Measurements from ENCODE around the gene NPR3.
"Not testable (repeated sequence)": the region's sequence is repeated elsewhere in the genome, so short reads cannot be mapped to it uniquely, and the experiment has no call there.

- TF ChIP-seq, protein P1, sequence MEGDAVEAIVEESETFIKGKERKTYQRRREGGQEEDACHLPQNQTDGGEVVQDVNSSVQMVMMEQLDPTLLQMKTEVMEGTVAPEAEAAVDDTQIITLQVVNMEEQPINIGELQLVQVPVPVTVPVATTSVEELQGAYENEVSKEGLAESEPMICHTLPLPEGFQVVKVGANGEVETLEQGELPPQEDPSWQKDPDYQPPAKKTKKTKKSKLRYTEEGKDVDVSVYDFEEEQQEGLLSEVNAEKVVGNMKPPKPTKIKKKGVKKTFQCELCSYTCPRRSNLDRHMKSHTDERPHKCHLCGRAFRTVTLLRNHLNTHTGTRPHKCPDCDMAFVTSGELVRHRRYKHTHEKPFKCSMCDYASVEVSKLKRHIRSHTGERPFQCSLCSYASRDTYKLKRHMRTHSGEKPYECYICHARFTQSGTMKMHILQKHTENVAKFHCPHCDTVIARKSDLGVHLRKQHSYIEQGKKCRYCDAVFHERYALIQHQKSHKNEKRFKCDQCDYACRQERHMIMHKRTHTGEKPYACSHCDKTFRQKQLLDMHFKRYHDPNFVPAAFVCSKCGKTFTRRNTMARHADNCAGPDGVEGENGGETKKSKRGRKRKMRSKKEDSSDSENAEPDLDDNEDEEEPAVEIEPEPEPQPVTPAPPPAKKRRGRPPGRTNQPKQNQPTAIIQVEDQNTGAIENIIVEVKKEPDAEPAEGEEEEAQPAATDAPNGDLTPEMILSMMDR (IDR thresholded peaks at IDR 0.05; ENCODE audit: control extremely low read depth in 1 of 3, insufficient read depth in 1 of 3, low read depth in 1 of 3, low read length in 3 of 3), result not testable (repeated sequence)
- TF ChIP-seq RFX5 (IDR thresholded peaks at IDR 0.05; ENCODE audit: borderline replicate concordance, low read depth, low read length); RAD21 (IDR thresholded peaks at IDR 0.05 in 1 of 2, conservative IDR thresholded peaks at IDR 0.05 in 1 of 2; ENCODE audit: low read depth in 2 of 2, low read length in 2 of 2); SIN3A (conservative IDR thresholded peaks at IDR 0.05 in 1 of 2, IDR thresholded peaks at IDR 0.05 in 1 of 2; ENCODE audit: low read depth in 1 of 2, low read length in 2 of 2); TAF1 (IDR thresholded peaks at IDR 0.05; ENCODE audit: low read depth, low read length); TEAD4 (IDR thresholded peaks at IDR 0.05; ENCODE audit: low read depth, low read length); CHD2 (IDR thresholded peaks at IDR 0.05; ENCODE audit: low read length): not testable (repeated sequence)
Observed at GRCh38 chr5:32805462-32805861, 94.3 kb downstream of the NPR3 start.

All from H1 (cell line).